HG03280 (cell line): ENCODE data around the gene MOGAT3.
A peak's percentile ranks its signal among the peaks of the same experiment; 100 is the strongest.

Experiments used
- ATAC-seq: cut with Tn5 transposase; IDR thresholded peaks from one replicate; pipeline ENCODE4 v1.9.1; 2021; ENCODE audit warnings: mild to moderate bottlenecking, moderate library complexity; ENCODE audit not compliant: unreplicated experiment

Gene MOGAT3

DNA sequence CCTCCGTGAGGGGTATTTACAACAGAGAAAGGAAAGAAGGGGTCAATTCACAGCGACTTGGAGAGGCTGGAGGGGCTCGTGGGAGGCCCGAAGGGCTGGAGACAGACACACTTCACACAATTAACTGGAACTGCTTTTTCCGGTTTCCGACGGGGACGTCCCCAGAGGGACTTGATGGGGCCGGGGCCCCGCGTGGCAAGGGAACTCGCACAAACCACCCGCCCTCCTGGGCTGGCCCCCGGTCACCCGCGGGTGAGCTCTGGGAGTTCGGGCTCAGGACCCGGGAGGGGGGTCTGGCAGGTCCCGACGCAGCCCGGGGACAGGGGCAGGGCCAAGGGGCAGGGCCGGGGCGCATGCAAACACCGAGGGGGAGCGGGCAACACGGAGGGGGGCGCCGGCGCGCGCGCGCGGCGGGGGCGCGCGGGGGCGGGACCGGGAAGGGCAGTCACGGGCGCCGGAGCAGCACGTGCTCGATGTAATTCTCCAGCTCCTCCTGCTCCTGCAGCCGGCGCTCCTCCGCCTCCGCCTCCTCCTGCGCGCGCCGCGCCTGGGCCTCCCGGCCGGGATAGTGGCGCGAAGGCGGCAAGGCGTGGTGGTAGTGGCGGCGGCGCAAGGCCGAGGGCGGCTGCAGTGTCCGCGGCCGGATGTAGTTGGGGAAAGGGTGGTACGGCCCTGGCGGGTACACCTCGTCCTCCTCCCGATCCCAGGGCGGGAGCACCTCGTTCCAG is 38.1 kb downstream of the MOGAT3 start:
- no peak for ATAC-seq

- no peak for ATAC-seq
Observed at GRCh38 chr7:101161692-101162471, 39.0 kb downstream of the MOGAT3 start.

DNA sequence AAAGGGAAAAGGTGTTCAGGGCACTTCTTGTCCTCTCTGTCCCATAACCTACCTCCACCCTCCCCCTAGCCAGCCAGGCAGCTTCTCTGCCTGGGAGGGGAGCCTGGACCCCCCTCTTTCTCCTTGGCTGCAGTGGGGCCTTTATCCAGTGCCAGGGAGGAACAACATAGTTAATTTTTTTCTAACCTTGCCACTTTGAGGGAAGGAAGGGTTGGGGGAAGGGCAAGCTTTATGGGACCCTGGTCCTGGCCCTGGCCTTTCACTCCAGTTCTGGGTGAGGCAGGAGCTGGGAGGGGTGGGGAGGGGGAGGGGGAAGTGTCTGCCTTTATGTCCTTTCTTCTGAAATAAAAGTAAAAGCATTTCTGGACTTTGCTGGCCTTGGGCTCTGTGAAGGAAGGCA is 39.9 kb downstream of the MOGAT3 start:
- ATAC-seq: no peak

DNA sequence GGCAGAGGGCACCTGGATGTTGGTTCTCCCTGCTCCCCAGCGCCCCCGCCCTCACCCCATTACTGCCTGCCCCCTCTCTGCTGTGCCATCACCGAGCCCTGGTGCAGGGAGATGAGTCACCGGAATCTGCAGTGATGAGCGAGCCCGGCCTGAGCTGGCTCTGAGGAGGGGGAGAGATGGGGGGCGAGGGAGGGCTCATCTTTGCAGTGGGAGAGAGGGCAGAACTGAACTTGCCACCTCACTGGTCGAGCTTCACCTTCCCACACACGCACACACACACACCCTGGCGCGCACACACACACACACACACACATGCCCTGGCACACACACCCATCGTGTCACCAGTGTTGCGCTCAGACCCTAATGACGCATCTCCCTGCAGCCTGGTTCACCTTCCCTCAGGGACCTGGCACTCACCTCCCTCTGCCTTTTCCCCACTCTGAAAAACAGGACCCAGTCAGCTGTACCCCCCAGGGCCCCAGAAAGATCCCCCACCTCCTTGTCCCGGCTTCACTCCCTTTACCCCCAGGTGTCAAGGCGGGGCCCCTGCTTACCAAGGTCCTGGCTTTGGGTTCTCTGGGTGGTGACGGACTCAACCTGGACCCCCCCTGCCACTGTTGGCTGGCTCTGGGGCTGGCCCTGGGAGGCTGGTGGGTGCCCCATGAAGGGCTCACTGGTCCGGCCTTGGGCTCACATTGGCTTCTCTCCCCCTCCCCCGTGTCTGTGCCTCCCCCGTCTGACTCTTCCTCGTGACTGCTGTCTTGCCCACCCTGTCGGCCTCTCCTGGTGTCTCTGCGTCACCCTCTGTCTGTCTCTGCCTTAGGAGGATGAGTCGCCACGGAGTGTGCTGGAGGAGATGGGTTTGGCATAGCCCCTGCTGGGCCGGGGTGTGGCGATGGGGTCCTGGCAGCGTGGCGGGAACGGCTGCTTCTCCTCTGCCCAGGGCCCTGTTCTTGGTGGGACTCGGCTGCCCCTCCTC is 40.9 kb downstream of the MOGAT3 start:
- no peak for ATAC-seq

DNA sequence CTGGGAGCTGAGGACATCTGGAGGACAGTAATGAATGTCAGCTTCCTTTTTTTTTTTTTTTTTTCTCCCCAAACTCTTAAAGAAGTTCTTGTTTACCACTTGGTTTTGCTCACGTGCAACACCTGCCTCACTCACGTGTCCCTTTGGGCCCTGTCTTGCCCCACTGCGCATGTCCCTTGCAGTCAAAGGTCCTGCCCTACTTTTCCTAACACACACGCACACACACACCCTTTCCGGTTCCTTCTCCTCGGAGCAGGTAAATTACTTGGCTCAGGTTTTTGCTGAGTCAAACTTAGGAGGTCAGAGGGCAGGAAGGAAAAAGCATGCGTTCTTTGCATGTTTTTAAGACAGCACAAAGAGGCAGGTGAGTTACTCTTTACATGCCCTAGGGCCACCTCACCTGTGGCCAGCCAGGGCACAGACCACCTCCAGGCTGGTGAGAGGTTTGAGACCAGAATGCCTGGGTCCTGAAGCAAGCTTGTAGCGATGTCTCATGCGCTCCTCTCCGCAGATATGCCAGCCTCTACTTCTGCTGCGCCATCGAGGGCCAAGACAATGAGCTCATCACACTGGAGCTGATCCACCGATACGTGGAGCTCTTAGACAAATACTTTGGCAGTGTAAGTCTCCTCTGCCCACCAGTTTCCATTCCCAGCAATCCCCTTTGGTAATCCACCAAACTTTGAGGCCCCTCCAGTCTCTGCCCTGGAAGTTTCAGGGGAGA is 43.8 kb downstream of the MOGAT3 start:
- ATAC-seq: no peak

DNA sequence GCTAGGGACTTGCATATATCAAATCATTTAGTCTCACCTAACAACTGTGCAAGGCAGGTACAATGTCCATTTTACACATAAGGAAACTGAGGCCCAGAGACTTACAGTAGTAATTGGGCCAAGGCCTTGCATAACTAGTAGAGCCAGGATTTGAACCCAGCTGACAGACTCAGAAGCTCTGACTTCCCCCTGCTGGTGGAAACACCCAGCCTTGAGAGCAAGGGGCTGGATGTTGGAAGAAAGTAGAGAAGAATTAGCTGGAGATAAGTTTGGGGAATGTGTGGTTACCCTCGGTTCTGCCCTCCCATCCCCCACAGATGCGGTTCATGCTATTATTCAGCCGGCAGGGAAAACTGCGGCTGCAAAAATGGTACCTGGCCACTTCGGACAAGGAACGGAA is 44.6 kb downstream of the MOGAT3 start:
- no peak for ATAC-seq

DNA sequence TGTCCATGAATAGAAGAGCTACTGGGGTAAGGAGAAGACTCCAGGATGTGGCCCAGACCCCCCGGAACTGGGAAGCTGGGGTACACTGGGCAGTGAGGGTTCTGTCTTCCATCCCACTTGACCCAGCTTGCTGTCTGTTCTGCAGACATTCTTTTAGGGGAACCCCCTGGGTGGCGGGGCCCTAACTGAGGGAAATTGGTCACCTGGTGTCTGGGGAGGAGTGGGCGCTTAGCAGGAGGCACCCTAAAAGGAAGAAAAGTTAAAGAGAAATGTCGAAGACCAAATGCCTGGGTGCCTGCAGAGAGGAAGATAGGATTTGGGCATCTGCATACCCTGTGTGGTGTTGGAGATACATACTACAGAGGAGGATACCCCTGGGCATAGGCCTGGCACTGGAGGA is 45.5 kb downstream of the MOGAT3 start:
- no peak for ATAC-seq

GRCh38 chr7:101154693-101155102 is 46.1 kb downstream of the MOGAT3 start:
- peak; percentile 21 for ATAC-seq

GRCh38 chr7:101153969-101154692 is 46.7 kb downstream of the MOGAT3 start, which contains the start of gene AP1S1:
Gene AP1S1, plus strand, starts transcription at chr7:101154476. Its CDS starts 39 bp downstream, at chr7:101154515.
- peak; percentile 86 for ATAC-seq

DNA sequence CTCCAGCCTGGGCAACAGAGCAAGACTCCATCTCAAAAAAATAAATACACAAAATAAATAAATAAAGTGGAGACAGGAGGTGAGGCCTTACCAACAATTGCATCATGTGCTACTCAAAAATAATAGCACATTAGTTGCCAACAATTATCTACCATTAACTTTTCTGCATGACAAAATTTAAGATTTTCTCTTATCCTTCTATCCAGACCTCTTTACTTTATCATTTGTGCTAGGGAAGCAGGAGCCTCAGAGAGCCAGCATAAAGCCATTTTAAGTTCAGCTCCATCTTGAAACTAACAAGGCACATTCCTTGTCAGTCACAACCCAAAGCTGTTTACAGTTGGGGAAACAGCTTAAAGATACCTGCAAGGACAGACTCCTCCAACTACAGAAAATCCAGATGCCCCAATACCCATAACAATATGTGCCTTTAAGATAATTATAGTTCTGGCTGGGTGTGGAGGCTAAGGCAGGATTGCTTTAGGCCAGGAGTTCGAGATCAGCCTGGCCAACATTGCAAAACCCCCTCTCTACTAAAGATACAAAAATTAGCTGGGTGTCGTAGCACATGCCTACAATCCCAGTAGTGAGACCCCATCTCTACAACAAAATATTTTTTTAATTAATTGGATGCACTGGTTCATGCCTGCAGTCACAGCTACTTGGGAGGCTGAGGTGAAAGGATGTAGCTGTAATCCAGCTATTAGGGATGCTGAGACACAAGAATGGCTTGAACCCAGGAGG is 48.8 kb downstream of the MOGAT3 start:
- no peak for ATAC-seq
